Loucy (cell line): ENCODE data around the gene ASTN2.

Experiments
- H2AFZ ChIP-seq: fragments of 200-600 bp; sonication (generic); 2 replicates; pipeline ENCODE4 v1.6.0; 2016; ENCODE audit warnings: antibody characterized with exemption, mild to moderate bottlenecking, low read length, moderate library complexity
- H3F3A ChIP-seq: fragments of 200-600 bp; 2 replicates; pipeline ENCODE4 v1.6.0; 2016; ENCODE audit warnings: antibody characterized with exemption, low read depth, mild to moderate bottlenecking
- H3K27me3 ChIP-seq: fragments of 200-600 bp; sonication (generic); 2 replicates; pipeline ENCODE4 v1.6.1; 2014; ENCODE audit warnings: low read length, mild to moderate bottlenecking; ENCODE audit not compliant: insufficient read depth, poor library complexity, severe bottlenecking
- H3K36me3 ChIP-seq: fragments of 200-600 bp; sonication (generic); 2 replicates; pipeline ENCODE4 v1.6.1; 2016; ENCODE audit warnings: low read length; ENCODE audit not compliant: insufficient read depth
- H3K4me1 ChIP-seq: fragments of 200-600 bp; sonication (generic); 2 replicates; pipeline ENCODE4 v1.5.1; 2014; ENCODE audit warnings: low read length, mild to moderate bottlenecking; ENCODE audit not compliant: insufficient read depth, poor library complexity, severe bottlenecking
- H3K4me2 ChIP-seq: fragments of 200-600 bp; sonication (generic); 2 replicates; pipeline ENCODE4 v1.6.0; 2014; ENCODE audit warnings: antibody characterized with exemption, low read length, low read depth, mild to moderate bottlenecking; ENCODE audit not compliant: poor library complexity, severe bottlenecking
- H3K4me3 ChIP-seq: fragments of 200-600 bp; sonication (generic); 2 replicates; pipeline ENCODE4 v1.5.1; 2014; ENCODE audit warnings: low read length, mild to moderate bottlenecking, mixed read lengths; ENCODE audit not compliant: poor library complexity, severe bottlenecking
- H3K79me2 ChIP-seq: fragments of 200-600 bp; sonication (generic); 2 replicates; pipeline ENCODE4 v1.6.1; 2014; ENCODE audit warnings: low read length; ENCODE audit not compliant: insufficient read depth
- H3K9ac ChIP-seq: fragments of 200-600 bp; sonication (generic); 2 replicates; pipeline ENCODE4 v1.6.0; 2014; ENCODE audit warnings: mild to moderate bottlenecking, low read depth, low read length, moderate library complexity; ENCODE audit not compliant: poor library complexity, severe bottlenecking
- H3K9me2 ChIP-seq: fragments of 200-600 bp; sonication (generic); replicated peaks from 2 replicates; pipeline ENCODE4 v1.6.1; 2016; ENCODE audit warnings: low read depth, low read length, mixed read lengths
- H3K9me3 ChIP-seq: fragments of 200-600 bp; sonication (generic); 2 replicates; pipeline ENCODE4 v1.6.1; 2014; ENCODE audit warnings: mild to moderate bottlenecking, antibody characterized with exemption, low read length, low read depth; ENCODE audit not compliant: insufficient read depth
- H4K20me1 ChIP-seq: fragments of 200-600 bp; sonication (generic); 2 replicates; pipeline ENCODE4 v1.6.0; 2014; ENCODE audit warnings: antibody characterized with exemption, low read length, mild to moderate bottlenecking; ENCODE audit not compliant: insufficient read depth, poor library complexity, severe bottlenecking
- EZH2phosphoT487 ChIP-seq: fragments of 200-600 bp; IDR thresholded peaks from 2 replicates; pipeline ENCODE4 v1.6.1; 2018; ENCODE audit warnings: antibody characterized with exemption, mild to moderate bottlenecking, moderate library complexity, borderline replicate concordance
- TF ChIP-seq, protein P1 (sequence below): fragments of 200-600 bp; sonication (generic); conservative IDR thresholded peaks from 2 replicates; pipeline ENCODE4 v1.5.1; 2014; ENCODE audit warnings: mild to moderate bottlenecking, antibody characterized with exemption, low read length

The ASTN2 gene, protein sequence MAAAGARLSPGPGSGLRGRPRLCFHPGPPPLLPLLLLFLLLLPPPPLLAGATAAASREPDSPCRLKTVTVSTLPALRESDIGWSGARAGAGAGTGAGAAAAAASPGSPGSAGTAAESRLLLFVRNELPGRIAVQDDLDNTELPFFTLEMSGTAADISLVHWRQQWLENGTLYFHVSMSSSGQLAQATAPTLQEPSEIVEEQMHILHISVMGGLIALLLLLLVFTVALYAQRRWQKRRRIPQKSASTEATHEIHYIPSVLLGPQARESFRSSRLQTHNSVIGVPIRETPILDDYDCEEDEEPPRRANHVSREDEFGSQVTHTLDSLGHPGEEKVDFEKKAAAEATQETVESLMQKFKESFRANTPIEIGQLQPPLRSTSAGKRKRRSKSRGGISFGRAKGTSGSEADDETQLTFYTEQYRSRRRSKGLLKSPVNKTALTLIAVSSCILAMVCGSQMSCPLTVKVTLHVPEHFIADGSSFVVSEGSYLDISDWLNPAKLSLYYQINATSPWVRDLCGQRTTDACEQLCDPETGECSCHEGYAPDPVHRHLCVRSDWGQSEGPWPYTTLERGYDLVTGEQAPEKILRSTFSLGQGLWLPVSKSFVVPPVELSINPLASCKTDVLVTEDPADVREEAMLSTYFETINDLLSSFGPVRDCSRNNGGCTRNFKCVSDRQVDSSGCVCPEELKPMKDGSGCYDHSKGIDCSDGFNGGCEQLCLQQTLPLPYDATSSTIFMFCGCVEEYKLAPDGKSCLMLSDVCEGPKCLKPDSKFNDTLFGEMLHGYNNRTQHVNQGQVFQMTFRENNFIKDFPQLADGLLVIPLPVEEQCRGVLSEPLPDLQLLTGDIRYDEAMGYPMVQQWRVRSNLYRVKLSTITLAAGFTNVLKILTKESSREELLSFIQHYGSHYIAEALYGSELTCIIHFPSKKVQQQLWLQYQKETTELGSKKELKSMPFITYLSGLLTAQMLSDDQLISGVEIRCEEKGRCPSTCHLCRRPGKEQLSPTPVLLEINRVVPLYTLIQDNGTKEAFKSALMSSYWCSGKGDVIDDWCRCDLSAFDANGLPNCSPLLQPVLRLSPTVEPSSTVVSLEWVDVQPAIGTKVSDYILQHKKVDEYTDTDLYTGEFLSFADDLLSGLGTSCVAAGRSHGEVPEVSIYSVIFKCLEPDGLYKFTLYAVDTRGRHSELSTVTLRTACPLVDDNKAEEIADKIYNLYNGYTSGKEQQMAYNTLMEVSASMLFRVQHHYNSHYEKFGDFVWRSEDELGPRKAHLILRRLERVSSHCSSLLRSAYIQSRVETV (N-terminal part only)

DNA sequence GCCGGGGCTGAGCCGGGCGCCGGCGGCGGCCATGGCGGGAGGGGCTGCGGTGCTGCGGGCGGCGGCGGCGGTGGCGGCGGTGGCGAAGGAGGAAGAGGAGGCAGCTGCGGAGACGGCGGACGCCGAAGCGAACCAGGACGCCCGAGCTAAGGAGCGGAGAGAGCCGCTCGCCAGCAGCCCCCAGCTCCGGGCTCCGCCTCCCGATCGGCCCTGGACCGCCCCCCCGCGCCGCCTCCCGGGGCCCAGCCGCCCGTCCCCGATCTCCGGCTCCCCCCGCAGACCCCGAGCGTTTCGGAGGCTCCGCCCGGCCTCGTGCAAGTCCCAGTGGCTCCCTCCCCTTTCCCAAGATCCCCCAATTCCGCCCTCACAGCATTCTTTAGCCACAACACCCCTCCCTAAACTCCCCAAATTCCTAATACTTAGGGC lies at the start of gene ASTN2:
Gene ASTN2, minus strand, starts transcription at position 152 of the 426 bp plus-strand sequence. Its CDS starts 119 bp downstream, at position 33.
- no peak within 1 kb of the TSS for H3K9ac ChIP-seq
- H3K4me3 ChIP-seq: no peak within 1 kb of the TSS
- no peaks in the 10 kb centered on the region for H3K27me3 ChIP-seq

DNA sequence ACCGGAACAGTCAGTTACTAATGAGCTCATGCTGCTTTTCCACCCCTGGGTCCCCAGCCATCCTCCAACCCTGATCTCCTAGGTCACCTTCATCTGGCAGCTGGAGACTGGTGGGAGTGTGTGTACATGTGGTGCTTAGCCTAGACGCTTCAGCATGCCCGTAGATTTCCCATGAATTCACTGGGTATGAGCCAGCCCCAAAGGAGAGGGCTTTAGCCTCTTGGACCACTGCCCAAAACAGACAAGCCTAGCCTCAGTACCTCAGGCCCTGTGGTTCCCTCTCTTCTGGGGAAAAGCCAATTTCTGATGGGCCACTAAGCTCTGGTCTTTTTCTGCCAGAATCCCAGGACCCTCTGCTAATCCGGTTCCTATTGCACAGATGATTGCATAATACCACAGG lies 48.0 kb upstream of the ASTN2 start:
- Histone ChIP-seq H3K4me1 (no peaks in the 10 kb centered on the region), H3K27me3 (no peaks in the 10 kb centered on the region), H3K79me2 (no peaks in the 10 kb centered on the region), H3K9me3 (no peaks in the 10 kb centered on the region), H3K9ac (no peak overlapping the region), H2AFZ (no peak overlapping the region), H4K20me1 (no peaks in the 10 kb centered on the region), H3K4me3 (no peak overlapping the region), H3K9me2 (no peaks in the 10 kb centered on the region), H3F3A (no peaks in the 10 kb centered on the region), H3K4me2 (no peak overlapping the region), H3K36me3 (no peaks in the 10 kb centered on the region)
- TF ChIP-seq EZH2phosphoT487: no peak
- TF ChIP-seq, protein P1, sequence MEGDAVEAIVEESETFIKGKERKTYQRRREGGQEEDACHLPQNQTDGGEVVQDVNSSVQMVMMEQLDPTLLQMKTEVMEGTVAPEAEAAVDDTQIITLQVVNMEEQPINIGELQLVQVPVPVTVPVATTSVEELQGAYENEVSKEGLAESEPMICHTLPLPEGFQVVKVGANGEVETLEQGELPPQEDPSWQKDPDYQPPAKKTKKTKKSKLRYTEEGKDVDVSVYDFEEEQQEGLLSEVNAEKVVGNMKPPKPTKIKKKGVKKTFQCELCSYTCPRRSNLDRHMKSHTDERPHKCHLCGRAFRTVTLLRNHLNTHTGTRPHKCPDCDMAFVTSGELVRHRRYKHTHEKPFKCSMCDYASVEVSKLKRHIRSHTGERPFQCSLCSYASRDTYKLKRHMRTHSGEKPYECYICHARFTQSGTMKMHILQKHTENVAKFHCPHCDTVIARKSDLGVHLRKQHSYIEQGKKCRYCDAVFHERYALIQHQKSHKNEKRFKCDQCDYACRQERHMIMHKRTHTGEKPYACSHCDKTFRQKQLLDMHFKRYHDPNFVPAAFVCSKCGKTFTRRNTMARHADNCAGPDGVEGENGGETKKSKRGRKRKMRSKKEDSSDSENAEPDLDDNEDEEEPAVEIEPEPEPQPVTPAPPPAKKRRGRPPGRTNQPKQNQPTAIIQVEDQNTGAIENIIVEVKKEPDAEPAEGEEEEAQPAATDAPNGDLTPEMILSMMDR: no peak

More for the DNA sequence above, at the start of gene ASTN2:
- no peaks in the 10 kb centered on the region for H3K9me2 ChIP-seq
- no peak within 1 kb of the TSS for H2AFZ ChIP-seq
- H3K4me1 ChIP-seq: no peaks in the 10 kb centered on the region
- no peak for TF ChIP-seq EZH2phosphoT487
- TF ChIP-seq, protein P1: no peak
- no peaks in the 10 kb centered on the region for H3K36me3 ChIP-seq
- H3K79me2 ChIP-seq: no peaks in the 10 kb centered on the region
- peaks cover 2% of the 10 kb centered on the region; the same call in 1 of the 2 replicates for H3K9me3 ChIP-seq
- H4K20me1 ChIP-seq: no peaks in the 10 kb centered on the region
- H3K4me2 ChIP-seq: no peak within 1 kb of the TSS
- H3F3A ChIP-seq: no peaks in the 10 kb centered on the region

DNA sequence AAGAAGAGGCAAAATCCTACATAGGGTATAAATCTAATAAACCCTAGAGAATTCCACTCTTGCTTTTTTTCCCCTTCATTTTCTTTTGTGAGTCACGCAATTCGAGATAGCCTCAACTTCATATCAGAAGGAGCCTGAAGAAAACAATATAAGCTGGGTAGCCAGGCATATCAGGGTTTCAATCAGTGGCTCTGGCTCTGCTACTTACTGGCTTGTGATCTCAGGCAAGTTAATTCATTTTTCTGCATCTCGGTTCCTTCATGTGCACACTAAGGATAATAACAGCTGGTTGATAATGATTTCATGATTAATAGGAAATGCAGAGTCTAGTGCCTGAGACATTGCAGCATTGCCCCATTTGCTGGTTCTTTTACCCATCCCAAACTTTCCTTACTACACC lies 46.5 kb upstream of the ASTN2 start:
- Histone ChIP-seq H3K4me3 (no peak overlapping the region), H4K20me1 (no peaks in the 10 kb centered on the region), H3F3A (no peaks in the 10 kb centered on the region), H3K9ac (no peak overlapping the region), H3K9me3 (no peaks in the 10 kb centered on the region), H3K36me3 (no peaks in the 10 kb centered on the region), H3K9me2 (no peaks in the 10 kb centered on the region), H3K4me2 (no peak overlapping the region), H2AFZ (no peak overlapping the region), H3K27me3 (no peaks in the 10 kb centered on the region), H3K79me2 (no peaks in the 10 kb centered on the region), H3K4me1 (no peaks in the 10 kb centered on the region)
- TF ChIP-seq EZH2phosphoT487: no peak
- TF ChIP-seq, protein P1: no peak
